Bladder microvascular endothelial cell (primary cell): Measurements from ENCODE around the gene CMC4. TPM values are rescaled to one million over a fixed set of nuclear protein-coding genes. Genes with fewer than 3 reads are reported as not detected.

Source experiments
- total RNA-seq: library from RNA; depleted of rRNA; stranded (reverse); fragments of >200 nt; gene quantifications from 2 replicates; pipeline ENCODE4 v1.2.3, GENCODE V29; 2014

Gene CMC4
- 3.9 and 5.3 TPM in 2 replicates for total RNA-seq

GRCh38 chrX:155070975-155071693 lies at the start of gene CMC4, which contains the start of the genes BRCC3 and MTCP1:
CMC4 (minus strand) TSS chrX:155071136; CDS start chrX:155064023, 7,113 bp downstream.
BRCC3 (plus strand) TSS chrX:155071508; CDS start chrX:155071528, 20 bp downstream.
MTCP1 (minus strand) TSS chrX:155071136; CDS start chrX:155066010, 5,126 bp downstream.

GRCh38 chrX:155026727-155027508 lies 44.0 kb downstream of the CMC4 start, which contains the start of gene FUNDC2:
FUNDC2 (plus strand) TSS chrX:155026844; CDS start chrX:155026939, 95 bp downstream.

GRCh38 chrX:155022585-155022984 lies 48.4 kb downstream of the CMC4 start, which contains the start of gene F8:
F8 (minus strand) TSS chrX:155022723; CDS start chrX:155022552, 171 bp downstream.

Other genes with a start within 250 kb of the CMC4 start
- not detected in 2 replicates for gene SMIM9, start 236.5 kb downstream of the CMC4 start, total RNA-seq
- gene F8A1, start 184.8 kb downstream of the CMC4 start, total RNA-seq: 1.3 and 2.3 TPM in 2 replicates
- gene F8, start 48.4 kb downstream of the CMC4 start, total RNA-seq: 2.4 and 3.1 TPM in 2 replicates
- gene FUNDC2, start 44.3 kb downstream of the CMC4 start, total RNA-seq: 32.5 and 87.5 TPM in 2 replicates
- 14.2 and 16.2 TPM in 2 replicates for gene MTCP1, start within 50 bp of the CMC4 start, total RNA-seq
- gene BRCC3, start 372 bp upstream of the CMC4 start, total RNA-seq: 12.6 and 15.2 TPM in 2 replicates
- gene VBP1, start 145.3 kb upstream of the CMC4 start, total RNA-seq: 55.2 and 56.5 TPM in 2 replicates
- under 0.01 and 0.38 TPM in 2 replicates for gene RAB39B, start 193.4 kb upstream of the CMC4 start, total RNA-seq